ENCODE results near the gene FEN1. TPM values are rescaled to one million over a fixed set of nuclear protein-coding genes. Genes with fewer than 3 reads are reported as not detected.

The FEN1 gene
- total and polyA plus RNA-seq, 2 of the 13 experiments (the other 11 are each of a cell fraction or from before 2014, with no cell fraction given) = 12.4 to 102 TPM

- TF ChIP-seq ZNF329 (CRISPR knock-in tag; IDR thresholded peaks at IDR 0.05; ENCODE audit: low read depth) (no peak), SMAD9 (CRISPR knock-in tag; IDR thresholded peaks at IDR 0.05) (no peak), CCAR2 (optimal IDR thresholded peaks at IDR 0.05; ENCODE audit: low read depth, low read length) (peak; percentile 51), HMG20B (CRISPR knock-in tag; conservative IDR thresholded peaks at IDR 0.05) (no peak), KDM5B (CRISPR knock-in tag; IDR thresholded peaks at IDR 0.05; ENCODE audit: borderline replicate concordance) (0 out of 2 replicates have a peak, but pooled peaks have one; percentile 51), NRL (CRISPR knock-in tag; IDR thresholded peaks at IDR 0.05; ENCODE audit: borderline replicate concordance) (0 out of 2 replicates have a peak, but pooled peaks have one; percentile 37), CBFB (CRISPR knock-in tag; IDR thresholded peaks at IDR 0.05) (peak; percentile 30; the same call in 1 of the 2 replicates), ZGPAT (CRISPR knock-in tag; IDR thresholded peaks at IDR 0.05) (no peak), MAFF (IDR thresholded peaks at IDR 0.05; ENCODE audit: low read depth, low read length) (no peak), ZNF263 (CRISPR knock-in tag; IDR thresholded peaks at IDR 0.05) (no peak), ZNF891 (CRISPR knock-in tag; IDR thresholded peaks at IDR 0.05) (no peak), MXD4 (CRISPR knock-in tag; IDR thresholded peaks at IDR 0.05) (no peak), MTERF4 (CRISPR knock-in tag; IDR thresholded peaks at IDR 0.05) (no peak), SNAPC2 (CRISPR knock-in tag; IDR thresholded peaks at IDR 0.05) (no peak; the same call in 1 of the 2 replicates), HDAC1 (CRISPR knock-in tag; IDR thresholded peaks at IDR 0.05) (no peak), ZNF275 (CRISPR knock-in tag; IDR thresholded peaks at IDR 0.05; ENCODE audit: borderline replicate concordance) (0 out of 2 replicates have a peak, but pooled peaks have one; percentile 61), SRY (CRISPR knock-in tag; IDR thresholded peaks at IDR 0.05) (no peak), ADNP (CRISPR knock-in tag; IDR thresholded peaks at IDR 0.05) (no peak), ZNF644 (CRISPR knock-in tag; IDR thresholded peaks at IDR 0.05; ENCODE audit: low read depth) (no peak), SP5 (CRISPR knock-in tag; IDR thresholded peaks at IDR 0.05; ENCODE audit: borderline replicate concordance, low read depth) (no peak), GFI1 (CRISPR knock-in tag; IDR thresholded peaks at IDR 0.05; ENCODE audit: borderline replicate concordance) (no peak; the same call in 1 of the 2 replicates), PAWR (CRISPR knock-in tag; IDR thresholded peaks at IDR 0.05; ENCODE audit: borderline replicate concordance) (no peak), MED13 (CRISPR knock-in tag; IDR thresholded peaks at IDR 0.05) (no peak), ZNF281 (CRISPR knock-in tag; IDR thresholded peaks at IDR 0.05; ENCODE audit: borderline replicate concordance) (peak; percentile 97)
Observed at GRCh38 chr11:61749591-61750217, 43.0 kb upstream of the FEN1 start (continued).
